ENCODE results near the gene SI.
"Not testable (repeated sequence)": the region's sequence is repeated elsewhere in the genome, so short reads cannot be mapped to it uniquely, and the experiment has no call there.

SI gene

DNA sequence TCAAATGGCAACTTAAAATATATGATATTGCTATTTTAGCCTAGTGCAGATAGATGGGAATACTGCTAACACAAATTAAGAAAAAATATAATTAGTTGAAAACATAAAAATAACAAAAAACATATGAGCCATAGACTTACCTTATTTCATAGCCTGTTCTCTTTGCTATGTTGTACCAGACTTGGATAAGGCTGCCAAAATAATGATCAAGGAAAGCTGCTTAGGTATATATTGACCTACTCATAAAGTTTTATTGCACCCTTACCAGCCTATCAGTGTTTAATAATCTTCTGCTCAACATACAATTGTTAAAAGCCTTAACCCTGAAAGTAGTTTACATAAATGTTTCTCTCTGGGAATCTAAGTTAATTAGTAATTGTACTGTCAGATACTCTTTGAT lies at the start of gene SI:
TSS of gene SI (minus strand) at position 204 of the 400 bp plus-strand sequence. CDS start 2,484 bp downstream, outside the sequence.
- no peak for DNase-seq

GRCh38 chr3:165125836-165126235 lies 47.5 kb upstream of the SI start:
- DNase-seq = no peak

DNA sequence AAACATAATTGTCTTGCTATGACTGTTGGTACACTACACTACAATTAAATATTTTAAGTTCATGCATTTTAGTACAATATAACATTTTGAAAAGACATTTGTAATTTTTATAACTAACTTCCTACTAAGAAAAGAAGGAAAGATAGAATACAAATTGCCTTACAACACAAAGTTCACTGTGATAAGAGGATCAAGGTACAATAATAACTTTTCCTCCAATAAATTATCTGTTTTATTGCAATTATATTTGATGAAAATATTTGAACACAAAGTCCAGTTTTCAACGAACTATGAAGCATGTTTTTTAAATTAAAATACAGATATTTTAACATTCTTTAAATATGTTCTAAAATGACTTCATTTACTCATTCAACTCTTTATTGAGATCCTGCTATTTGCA lies 33.1 kb upstream of the SI start:
- no peak for DNase-seq

DNA sequence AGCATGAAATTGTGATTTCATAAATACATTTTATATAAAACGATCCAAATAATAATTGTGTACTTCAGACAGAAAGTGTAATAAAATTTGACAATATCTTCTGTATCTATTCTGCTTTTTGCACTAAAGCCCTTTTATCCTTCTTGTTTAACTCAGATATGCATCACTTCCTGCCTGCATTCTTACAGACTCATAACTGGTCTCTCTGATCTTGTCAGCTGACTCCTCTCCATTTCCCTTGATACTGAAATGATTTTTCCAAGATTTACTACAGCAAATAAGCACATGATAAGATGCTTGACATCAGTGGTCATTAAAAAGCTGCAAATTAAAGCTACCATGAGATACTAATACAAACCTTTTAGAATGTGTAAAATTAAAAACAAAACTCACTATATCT lies 25.3 kb upstream of the SI start:
- DNase-seq = no peak

DNA sequence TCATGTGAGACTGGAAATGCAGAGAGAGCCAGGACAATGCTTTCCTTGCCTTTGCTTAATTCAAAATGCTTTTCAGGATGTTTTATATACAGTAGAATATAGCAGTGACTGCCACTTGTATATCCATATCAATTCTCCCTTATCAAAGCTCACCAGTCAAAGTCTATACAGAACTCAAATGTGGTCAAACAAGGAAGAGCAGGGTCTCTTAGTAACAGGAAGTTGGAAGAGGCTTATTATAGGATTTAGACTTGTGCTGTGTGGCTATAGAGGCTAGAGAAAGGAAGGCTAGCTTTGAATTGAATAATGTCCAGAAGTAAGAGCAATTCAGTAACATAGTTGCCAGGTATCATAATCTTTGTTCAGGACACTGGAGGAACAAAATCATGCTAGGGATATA lies 4.4 kb upstream of the SI start:
- no peak for DNase-seq

- no peak for DNase-seq
These were observed 2.9 kb upstream of the SI start for GRCh38 chr3:165081183-165081582.

DNA sequence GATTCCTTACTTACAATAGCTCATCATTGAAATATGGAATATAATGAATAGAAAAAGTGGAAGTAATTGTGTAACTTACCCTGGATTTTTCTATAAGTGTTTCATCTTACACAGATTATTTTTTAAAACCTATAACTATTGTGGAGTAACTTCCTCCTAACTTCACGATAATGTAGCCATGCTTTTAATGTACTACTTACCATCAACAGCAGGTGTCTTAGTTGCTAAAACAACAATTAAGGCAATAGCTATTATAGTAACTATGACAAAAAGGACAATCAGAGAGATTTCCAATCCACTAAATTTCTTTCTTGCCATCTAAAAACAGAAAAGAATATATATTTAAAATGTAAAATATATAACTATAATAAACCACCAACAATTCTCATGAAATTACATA lies 2.6 kb downstream of the SI start:
- no peak for DNase-seq

DNA sequence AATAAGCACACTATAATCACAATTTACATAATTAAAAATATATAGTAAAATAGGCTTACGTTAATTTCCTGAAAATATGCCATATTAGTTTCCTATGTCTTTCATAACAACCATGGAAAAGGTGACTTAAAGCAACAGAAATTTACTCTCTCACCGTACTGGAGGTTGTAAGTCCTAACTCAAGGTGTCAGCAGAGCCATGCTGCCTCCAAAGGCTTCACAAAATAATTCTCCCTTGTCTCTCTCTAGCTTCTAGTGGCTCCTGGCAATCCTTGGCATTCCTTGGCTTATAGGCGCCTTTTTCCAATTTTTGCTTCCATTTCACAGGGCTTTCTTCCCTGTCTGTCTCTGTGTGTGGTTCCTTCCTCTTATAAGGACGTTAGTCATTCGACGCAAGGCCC lies 7.6 kb downstream of the SI start:
- DNase-seq = no peak

DNA sequence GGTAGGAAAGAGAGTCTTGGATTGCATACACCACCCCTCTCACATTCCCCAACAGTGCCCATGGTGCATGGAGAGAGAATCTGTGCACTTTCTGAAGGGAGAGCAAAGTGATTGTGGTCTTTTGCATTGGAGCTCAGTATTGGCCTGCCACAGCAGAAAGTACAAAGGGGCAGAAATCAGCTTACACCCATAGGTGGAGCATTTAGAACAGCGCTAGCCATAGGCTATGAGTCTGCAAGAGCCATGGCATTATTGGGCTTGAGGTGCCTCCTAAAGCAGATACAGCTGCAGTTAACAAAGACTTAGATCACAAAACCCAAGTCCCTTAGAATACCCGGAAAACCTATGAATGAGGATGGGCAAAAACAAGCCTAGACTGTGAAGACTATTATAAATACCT lies 21.8 kb downstream of the SI start:
- DNase-seq = no peak

DNA sequence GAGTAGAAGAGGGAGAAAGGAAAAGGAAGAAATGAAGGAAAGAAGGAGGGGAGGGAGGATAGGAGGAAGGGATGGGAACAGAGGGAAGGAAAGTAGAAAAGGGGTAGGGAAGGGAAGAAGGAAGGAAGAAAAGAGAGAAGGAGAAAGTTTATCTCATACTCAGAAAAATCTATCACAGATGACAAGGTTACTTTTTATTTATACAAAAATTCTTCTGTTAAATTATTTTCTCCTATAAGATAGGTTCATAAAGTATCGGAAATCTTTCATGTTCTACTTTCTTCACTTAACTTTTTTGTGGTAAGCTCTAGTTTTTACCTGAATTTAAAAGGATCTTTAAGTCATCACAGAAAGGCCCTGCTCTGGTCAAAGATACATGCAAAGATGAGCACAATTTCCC lies 38.1 kb downstream of the SI start:
- no peak for DNase-seq

DNA sequence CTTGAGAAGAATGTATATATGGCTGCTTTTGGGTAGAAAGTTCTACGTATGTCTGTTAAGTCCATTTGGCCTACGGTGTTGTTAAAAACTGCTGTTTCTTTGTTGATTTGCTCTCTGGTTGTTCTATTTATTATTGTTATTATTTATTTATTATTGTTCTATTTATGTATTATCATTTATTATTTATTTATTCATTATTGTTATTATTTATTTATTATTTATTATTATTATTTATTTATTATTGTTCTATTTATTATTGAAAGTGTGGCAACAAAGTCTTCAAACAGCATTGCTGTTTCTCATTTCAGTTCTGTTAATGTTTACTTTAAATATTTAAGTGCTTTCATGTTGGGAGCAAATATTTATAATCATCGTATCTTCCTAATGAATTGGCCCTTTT lies 66.7 kb downstream of the SI start:
- DNase-seq = no peak

DNA sequence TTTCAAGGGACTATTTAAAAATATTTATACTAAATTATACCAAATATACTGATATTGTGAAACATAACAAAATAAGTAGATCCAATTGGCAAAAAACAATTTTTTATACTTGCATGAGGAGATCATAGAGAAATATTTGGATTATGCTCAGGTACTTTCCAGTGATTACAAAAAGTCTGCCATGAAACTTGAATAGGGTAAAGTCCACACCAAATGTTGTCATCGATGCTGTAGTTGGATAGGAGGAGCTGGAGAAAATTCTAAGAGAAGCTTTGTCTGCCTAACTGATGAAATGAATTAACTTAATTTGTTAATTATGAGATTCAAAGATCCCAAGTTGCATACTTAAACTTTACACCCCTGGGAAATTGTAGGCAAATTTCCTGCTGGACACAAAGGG lies 93.3 kb downstream of the SI start:
- no peak for DNase-seq

DNA sequence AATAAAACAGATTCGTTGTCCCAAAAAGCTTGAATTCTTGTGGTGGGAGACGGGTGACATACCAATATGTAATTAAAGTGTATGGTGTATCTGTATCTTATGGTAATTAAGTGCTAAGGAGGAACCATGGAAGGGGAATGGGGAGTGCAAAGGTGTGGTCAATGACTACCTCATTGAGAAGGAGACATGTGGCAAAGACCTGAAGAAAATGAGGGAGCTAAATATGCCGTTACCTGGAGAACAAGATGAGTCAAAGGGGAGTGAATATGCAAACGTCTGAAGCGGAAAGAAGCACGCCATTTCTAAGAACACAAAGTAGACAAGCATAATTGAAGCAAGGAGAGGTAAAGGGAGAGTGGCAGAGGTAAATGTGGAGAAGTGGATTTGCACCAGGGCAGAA lies 115.7 kb downstream of the SI start:
- no peak for DNase-seq

GRCh38 chr3:164952966-164953365 lies 125.3 kb downstream of the SI start:
- no peak for DNase-seq

GRCh38 chr3:164951403-164951802 lies 126.9 kb downstream of the SI start:
- not testable (repeated sequence) for DNase-seq

GRCh38 chr3:164940745-164941144 lies 137.6 kb downstream of the SI start:
- DNase-seq = no peak

DNA sequence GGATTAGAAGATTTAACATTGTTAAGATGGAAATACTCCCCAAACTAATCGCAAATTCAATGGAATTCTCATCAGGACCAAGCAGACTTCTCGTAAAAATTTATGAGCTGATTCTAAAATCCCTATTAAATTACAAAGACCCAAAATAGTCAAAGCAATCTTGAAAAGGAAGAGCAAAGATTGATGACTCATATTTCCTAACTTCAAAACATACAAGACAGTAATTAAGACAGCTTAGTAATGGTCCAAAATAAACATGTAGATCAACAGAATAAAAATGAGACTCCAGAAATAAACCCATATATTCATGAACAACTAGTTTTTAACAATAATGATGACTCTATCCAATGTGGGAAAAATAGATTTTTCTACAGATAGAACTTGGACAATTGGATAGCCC lies 148.7 kb downstream of the SI start:
- DNase-seq = no peak
